Erythroblast (primary cell): Measurements from ENCODE around the gene KLHL2.
"Not testable (repeated sequence)": the region's sequence is repeated elsewhere in the genome, so short reads cannot be mapped to it uniquely, and the experiment has no call there.

Source experiments
- DNase-seq, 2 experiments: peaks; one replicate each; lab custom pipeline; 2025; lab: John Stamatoyannopoulos, UW
- GATA1 ChIP-seq: IDR thresholded peaks from 2 replicates; pipeline ENCODE4 v1.6.1; 2011; ENCODE audit warnings: low read depth, mild to moderate bottlenecking, control low read depth, low read length, moderate library complexity
- POLR2A ChIP-seq: IDR thresholded peaks from 2 replicates; pipeline ENCODE4 v1.6.1; 2011; ENCODE audit warnings: mild to moderate bottlenecking, low read length

KLHL2 gene

DNA sequence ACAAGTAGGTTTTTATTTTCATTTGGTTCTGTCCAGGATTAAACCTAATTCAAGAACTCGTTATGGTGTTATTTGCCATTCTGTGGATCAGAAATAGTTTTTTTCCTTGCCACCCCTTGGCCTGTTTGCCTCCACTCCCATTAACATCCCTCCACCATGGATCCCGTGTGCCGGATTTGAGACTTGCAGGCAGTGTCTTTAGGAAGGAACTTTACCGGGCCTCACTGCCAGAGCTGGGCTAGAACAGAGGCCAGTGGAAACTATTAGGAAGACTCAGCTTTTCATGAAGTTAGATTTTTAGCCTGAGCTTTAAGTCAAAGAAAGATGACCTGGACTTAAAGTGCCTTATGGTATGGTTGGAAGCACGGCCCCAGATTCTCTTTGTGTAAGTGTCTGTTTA, 2.4 kb downstream of the KLHL2 start:
- DNase-seq, result no peak
- TF ChIP-seq GATA1 (no peak), POLR2A (no peak)

DNA sequence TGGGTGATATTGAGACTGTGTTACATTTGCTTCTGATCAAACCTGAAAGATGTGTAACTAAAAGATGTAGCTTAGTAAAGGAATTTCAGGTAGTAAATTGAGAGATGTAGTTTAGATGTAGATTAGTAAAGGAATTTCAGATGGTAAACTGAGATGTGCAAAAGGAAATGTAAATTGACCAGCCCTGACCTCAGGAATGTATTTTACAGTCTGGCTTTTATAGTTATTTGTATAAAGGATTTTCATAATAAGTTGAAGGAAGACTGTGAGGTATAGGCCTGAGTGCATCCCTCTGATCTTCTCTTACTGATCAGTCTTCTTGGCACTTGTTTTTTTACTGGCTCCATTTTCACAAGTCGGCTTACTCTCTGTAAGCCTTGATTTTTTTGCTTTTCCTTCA, 3.2 kb downstream of the KLHL2 start:
- no peak for DNase-seq
- TF ChIP-seq GATA1 (no peak), POLR2A (no peak)

DNA sequence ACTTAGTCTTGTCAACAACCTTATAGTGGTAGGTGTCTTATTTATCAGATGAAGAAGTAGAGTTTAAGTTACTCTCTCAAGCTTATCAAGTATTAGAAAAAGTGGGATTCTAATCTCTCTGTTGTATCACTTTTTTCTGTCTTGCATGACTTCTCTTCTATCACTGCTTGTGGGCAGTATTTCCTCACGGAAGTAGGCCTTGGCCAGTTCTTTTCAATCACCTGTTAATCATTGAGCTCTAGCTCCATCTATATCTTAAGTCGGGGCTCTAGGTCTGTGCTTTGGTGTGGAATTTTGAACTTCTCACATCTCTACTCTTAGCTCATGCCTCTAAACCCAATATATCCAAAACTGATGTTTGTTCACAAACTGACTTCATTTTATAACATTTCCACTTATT, 5.3 kb downstream of the KLHL2 start:
- not testable (repeated sequence) for DNase-seq

DNA sequence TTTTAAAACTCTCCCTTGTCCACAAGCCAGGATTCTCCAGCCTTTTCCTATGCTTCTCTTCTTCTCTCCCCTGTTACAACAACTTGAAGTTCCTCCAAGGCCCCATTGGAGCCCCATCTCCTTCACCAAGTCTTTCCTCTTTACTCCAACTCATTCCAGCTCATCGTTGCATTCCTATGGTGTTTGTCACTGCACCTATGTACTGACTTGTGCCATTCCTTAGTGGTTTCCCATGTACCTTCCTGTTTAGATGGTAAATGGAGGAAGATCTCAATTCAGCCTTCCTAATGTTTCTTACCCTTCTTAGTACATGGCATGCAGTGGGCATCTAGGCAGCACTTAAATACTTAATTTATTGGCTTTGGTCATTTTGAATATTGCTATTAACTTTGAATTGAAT, 6.0 kb downstream of the KLHL2 start:
- not testable (repeated sequence) for DNase-seq

DNA sequence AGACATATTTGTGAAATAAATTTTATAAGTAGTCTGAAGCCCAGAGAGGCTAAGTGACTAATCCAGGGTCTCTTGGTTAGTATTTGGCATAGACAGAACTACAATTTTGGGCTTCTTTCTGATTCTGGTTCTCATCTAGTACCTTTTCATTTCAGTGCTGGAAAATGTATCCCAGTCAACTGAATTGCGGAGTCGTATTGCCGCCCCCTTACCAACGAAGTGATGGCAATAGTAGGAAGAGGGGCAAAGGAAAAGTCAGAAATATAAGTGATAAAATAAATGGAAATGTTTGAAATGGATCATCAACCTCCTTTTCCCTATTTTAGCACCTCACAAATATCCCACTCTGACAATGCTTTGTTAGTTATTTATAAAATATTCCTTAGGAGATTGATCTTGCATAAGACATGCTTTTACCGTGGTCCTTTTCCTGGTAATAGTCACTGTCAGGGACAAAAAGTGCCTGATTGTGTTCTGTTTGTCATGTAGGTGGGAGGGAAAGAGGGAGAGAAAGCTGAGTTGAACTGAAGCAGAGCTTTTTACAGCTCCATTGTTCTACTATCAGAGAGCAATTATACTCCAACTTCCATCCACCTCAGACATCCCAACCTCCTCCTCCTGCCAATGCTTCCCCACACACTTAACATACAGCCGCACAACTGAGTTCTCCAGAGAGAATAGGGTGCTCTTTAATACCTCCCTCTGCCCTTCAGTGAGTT, 6.8 kb downstream of the KLHL2 start:
- not testable (repeated sequence) for DNase-seq

DNA sequence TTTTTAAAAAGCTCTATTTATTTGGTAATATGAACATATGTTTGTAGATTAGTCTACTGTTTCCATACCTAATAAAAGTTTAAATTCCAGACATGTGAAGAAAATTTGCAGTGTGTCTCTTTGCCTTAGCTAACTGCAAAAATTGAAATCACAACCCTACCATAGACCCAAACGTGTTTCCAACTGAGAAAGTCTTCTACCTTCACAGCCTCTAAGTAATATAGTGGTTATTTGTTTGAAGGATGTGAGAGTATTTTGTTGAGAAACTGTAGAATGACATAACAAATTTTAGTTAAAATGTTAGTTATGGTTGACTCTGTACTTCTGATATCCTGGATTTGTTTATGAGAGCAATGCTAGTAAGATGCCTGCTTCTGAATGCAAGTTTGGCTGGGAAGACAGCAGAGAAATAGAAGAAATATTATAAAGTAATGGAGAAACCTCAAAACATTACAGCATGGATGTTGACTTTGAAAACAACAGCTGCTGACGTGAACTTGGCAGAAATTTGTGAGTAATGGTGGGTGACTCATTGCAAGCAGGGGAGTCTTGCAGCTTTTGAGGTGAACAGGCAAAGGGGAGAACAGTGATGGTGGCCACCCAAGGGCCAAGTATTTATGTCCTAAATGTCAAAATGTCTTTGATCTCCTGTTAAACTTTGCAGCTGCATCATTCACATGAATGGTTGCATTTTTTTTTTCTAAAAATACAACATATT, 7.8 kb downstream of the KLHL2 start:
- peak; percentile 1 to 48 for DNase-seq

DNA sequence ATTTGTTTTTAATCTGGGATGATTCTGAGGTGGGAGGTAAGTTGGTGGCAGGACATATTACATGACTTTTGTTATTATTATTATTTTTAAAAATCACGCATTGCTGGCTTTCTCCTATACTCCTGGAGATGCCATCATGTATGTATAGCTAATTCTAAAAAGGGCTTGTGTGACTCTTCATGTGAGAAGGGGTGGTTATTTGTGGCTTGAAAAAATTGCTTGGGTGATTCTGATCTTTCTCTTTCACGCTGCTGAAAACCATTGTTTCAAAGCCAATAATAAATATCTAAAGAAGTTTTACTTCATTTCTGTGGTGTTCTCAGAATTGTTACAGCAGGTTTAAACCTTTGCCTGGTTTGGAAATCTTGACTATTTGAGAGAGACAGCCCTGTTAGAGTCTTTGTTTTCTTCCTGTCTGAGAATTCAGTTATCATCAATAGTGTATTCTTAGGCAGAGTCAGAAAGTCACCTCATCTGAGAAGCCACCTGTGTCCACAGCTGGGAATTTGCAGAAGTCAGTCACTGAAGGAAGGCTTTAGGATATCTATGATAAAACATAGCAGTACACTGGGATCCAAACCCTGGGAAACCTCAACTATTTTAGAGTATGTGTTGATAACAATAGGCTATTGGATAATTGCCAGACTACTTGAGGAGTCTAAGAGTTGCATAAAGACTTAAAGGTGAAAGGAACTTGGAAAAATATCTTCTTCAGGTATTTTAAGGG, 8.6 kb downstream of the KLHL2 start:
- DNase-seq, result not testable (repeated sequence)

DNA sequence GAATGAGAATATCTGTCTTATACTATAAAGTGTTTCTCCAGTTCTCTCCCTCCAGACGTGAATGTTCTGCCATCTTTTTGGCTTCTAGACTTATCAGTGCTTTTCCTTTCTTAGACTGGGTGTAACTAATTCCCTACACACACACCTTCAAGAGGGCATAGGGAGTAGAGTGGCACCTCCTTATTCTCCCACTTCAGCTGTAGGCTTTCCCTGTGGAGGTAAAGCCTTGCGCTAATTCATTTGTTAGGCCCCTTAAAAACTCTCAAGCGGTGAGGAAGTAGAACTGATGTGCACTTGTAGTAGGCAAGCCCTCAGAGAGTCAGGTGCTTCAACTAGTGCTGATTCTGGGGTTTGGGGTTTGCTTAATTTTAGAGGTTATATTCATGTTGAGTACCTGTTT, 10.0 kb downstream of the KLHL2 start:
- TF ChIP-seq GATA1 (no peak), POLR2A (no peak)
- no peak for DNase-seq

DNA sequence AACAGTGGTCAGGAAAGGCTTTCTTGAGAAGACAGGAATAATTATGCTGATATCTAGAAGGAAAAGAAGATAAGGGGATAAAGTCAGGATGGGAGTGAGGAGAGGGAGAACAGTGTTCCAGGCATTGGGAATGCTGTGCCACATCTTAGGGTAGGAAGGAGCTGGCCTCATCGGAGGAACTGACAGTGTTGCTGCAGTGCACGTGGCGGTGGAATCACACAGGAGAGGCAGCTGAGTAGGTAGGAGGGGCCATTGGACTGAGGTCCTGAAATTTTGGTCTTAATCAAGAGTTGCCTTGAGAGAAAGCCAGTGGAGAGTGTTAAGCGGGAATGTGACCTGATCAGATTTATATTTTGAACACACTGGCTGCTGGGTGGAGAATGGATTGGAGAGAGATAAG, 13.9 kb downstream of the KLHL2 start:
- not testable (repeated sequence) for DNase-seq

DNA sequence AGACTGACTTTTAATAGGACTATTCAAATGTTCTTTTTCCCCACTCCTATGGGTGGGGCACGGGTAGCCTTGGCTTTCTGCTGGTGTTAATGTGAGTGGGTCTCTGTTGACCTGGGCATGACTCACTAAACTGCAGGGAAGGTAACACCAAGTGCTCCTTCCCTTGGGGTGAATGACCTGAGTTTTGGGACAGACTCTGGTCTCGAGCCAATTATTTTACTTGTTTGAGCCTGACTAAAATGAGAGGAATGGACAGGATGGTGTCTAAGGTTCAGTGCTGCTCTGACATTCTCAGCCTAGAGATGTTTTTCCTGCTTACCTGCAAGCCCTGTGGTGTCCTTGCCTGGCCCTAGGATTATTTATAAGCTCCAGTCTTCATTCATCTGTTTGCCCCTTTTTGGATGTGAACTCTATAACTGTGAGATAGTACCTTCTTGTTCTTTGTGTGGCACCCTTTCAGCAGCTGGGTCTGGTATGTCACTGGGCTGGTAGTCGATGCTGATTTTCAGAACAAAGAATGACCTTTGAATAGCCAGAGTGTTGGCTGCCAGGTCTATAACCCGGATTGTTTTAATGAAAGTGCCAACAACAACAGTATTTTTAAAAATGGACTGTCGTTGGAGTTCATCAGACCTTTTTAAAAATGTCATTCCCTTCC, 14.8 kb downstream of the KLHL2 start:
- DNase-seq, result not testable (repeated sequence)

DNA sequence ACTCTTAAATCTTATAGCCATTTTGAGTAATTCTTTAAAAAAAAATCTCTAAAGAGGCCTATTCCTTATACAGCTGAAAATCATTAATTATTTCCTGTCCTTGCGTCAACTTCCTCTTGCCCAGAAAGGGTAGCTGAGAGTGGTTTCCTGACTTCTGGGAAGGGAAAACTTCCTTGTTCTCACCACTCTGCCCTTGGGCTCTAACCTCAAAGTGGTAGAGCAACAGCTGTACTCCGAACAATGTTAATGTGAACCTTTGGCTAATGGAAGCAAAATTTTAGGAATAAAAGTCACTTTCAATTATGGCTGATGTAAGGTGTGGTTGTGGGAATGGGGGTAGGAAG, 15.3 kb downstream of the KLHL2 start:
- DNase-seq, result no peak
- no peak for TF ChIP-seq POLR2A
- no peak for TF ChIP-seq GATA1

DNA sequence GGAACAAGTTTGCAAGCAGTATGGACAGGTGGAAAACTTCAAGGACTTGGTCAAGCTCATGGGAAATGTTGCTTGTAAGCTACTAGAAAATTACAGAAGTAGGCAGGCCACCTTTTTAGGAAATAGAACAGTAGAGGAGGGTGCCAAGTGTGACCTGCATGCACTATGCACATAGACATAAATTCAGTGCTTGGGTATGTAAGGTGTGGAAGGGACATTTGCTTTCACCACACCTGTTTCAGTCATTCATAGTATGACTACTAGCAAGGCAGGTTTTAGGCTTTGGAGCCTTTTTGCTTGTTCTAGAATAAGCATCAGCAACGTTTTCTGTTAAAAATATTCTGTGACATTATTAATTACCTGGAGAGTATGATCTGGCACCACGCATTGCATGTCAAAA, 20.0 kb downstream of the KLHL2 start:
- not testable (repeated sequence) for DNase-seq

DNA sequence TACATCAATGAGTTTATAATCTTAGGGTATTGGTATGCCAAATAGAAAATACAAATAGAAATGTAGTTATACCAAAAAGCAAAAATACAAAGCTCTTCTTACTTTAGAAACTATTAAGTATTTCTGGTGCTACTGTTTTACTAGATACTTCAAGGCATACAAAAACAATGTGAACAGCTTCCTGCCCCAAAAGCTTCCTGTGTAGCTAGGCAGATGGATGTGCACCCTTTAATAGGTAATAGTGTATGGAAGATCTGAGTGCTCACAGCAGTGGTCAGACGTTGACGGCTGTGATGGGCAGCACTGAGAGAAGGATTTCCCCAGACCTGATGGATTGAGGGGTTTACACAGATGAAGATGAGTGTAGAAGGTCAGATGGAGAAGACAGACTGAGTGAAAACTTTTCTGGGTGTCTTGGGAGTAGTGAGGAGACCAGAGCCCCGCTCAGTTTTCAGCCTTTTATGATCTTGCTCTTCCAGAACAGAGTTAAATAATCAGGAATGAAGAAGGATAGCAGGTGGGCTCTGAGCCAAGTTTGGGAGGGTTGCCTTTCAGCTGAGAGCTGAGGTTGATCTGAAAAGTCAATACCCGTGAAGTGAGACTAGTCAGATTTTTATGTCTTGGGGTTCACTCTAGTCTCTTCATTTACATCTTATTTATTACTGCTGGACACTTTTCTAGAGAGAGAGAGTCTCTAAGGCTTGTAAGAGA, 22.3 kb downstream of the KLHL2 start:
- not testable (repeated sequence) for DNase-seq

DNA sequence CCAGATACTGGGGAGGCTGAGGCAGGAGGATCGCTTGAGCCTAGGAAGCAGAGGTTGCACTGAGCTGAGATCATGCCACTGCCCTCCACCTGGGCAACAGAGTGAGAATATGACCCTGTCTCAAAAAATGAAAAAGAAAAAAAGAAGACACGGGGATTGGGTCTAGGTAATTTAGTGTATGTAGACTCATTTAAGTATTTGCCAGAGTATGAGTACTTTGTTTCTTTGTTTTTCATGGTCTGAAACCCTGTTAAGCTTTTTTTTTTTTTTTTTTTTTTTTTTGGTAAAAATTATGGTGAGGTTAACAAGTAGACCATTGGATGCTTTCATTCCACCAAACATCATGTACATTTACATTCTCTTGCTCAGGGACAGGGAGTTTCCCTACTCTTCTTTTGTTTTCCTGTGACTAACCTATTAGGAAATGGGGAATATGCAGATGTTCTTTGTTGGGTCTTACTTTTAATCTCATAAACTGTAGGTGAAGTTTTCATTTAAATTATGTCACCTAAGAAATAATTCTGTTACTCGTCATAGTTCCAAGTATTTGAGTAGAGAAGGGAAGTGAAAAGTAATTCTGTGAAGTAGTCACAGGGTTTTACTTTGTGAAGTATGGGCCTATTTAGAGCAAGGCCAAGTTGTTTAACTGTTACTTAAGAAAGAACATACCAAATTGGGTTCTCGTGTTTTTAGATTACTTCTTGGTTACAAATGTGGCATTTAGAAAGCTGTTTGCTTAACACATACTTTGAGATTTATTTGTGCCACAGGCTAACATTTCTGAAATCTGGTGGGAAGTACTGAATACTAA, 25.5 kb downstream of the KLHL2 start:
- DNase-seq, result not testable (repeated sequence)
